H1 (cell line): ENCODE measurements around the gene GPC6.

ENCODE experiments used
- CBX8 ChIP-seq: fragments of 300-800, 300-1000 bp; sonication (generic); IDR thresholded peaks from 2 replicates; pipeline ENCODE4 v1.7.1; 2016; ENCODE audit warnings: low read depth, low read length, borderline replicate concordance
- JUND ChIP-seq: IDR thresholded peaks from 2 replicates; pipeline ENCODE4 v1.6.1; 2011; ENCODE audit warnings: mild to moderate bottlenecking, improper control_type of control experiment, low read length
- NRF1 ChIP-seq: IDR thresholded peaks from 2 replicates; pipeline ENCODE4 v1.6.1; 2011; ENCODE audit warnings: mild to moderate bottlenecking, low read depth, low read length, improper control_type of control experiment
- SAP30 ChIP-seq: fragments of 300-600 bp; sonication (generic); IDR thresholded peaks from 2 replicates; pipeline ENCODE4 v1.7.1; 2012; ENCODE audit warnings: low read length, moderate library complexity, mild to moderate bottlenecking, inconsistent platforms; ENCODE audit not compliant: insufficient read depth, insufficient replicate concordance
- YY1 ChIP-seq: IDR thresholded peaks from 2 replicates; pipeline ENCODE4 v1.6.1; 2011; ENCODE audit warnings: low read depth, mild to moderate bottlenecking, low read length
- TF ChIP-seq, protein P1 (sequence below), 3 experiments: IDR thresholded peaks; 1 replicate in 2 of 3; 2 replicates in 1 of 3; pipeline versions ENCODE4 v1.5.1 to v1.6.1; 2011; ENCODE audit warnings: low read length in 3 of 3, mild to moderate bottlenecking in 3 of 3, inconsistent platforms in 2 of 3, low read depth in 1 of 3, moderate library complexity in 1 of 3; ENCODE audit not compliant: insufficient read depth in 1 of 3; ENCODE audit errors: control extremely low read depth in 1 of 3

DNA sequence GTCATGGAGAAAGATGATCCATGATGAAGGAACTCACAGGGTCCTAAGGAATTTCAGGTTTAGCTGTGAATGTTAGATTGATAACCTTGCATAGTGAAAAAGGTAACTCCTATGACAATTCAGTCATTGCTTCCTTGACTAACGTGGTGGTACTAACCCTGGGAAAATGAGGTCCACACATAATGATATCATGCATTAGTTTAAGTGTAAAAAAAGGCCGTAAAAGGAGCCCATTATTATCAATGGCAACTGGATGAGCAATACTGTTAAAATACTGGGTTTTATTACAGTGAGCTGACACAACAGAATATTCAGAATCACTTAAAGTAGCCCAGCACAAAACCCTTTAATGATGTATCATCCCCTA is 737.5 kb downstream of the GPC6 start:
- TF ChIP-seq NRF1 (no peak), SAP30 (no peak), JUND (no peak), CBX8 (no peak), YY1 (no peak)
- TF ChIP-seq, protein P1, sequence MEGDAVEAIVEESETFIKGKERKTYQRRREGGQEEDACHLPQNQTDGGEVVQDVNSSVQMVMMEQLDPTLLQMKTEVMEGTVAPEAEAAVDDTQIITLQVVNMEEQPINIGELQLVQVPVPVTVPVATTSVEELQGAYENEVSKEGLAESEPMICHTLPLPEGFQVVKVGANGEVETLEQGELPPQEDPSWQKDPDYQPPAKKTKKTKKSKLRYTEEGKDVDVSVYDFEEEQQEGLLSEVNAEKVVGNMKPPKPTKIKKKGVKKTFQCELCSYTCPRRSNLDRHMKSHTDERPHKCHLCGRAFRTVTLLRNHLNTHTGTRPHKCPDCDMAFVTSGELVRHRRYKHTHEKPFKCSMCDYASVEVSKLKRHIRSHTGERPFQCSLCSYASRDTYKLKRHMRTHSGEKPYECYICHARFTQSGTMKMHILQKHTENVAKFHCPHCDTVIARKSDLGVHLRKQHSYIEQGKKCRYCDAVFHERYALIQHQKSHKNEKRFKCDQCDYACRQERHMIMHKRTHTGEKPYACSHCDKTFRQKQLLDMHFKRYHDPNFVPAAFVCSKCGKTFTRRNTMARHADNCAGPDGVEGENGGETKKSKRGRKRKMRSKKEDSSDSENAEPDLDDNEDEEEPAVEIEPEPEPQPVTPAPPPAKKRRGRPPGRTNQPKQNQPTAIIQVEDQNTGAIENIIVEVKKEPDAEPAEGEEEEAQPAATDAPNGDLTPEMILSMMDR (IDR thresholded peaks at IDR 0.05; ENCODE audit: control extremely low read depth in 1 of 3, insufficient read depth in 1 of 3, low read depth in 1 of 3, low read length in 3 of 3), result no peak
